ENCODE results near the gene POP4. TPM values are rescaled to one million over a fixed set of nuclear protein-coding genes. Genes with fewer than 3 reads are reported as not detected.

POP4 gene
- total and polyA plus RNA-seq, 2 of the 8 experiments (the other 6 are each of a cell fraction or from before 2014, with no cell fraction given), result 29.1 to 41.5 TPM

GRCh38 chr19:29578349-29578748 is 27.7 kb upstream of the POP4 start:
- POLR2A ChIA-PET (ENCODE audit: partially characterized antibody), result no interaction called here
- H2BK120ac ChIP-seq (replicated peaks; ENCODE audit: low read depth, low read length), result no peak overlapping the region
- TF ChIP-seq RBBP5 (IDR thresholded peaks at IDR 0.05; ENCODE audit: borderline replicate concordance, low read depth, low read length), result no peak
- TF ChIP-seq SIN3A (conservative IDR thresholded peaks at IDR 0.05 in 1 of 2, IDR thresholded peaks at IDR 0.05 in 1 of 2; ENCODE audit: low read depth in 1 of 2, low read length in 2 of 2), result no peak
- TF ChIP-seq NANOG (IDR thresholded peaks at IDR 0.05; ENCODE audit: insufficient read depth, low read depth, low read length, poor library complexity, severe bottlenecking), result no peak
- TF ChIP-seq CHD2 (IDR thresholded peaks at IDR 0.05; ENCODE audit: low read length), result no peak
- no peak for TF ChIP-seq EP300 (IDR thresholded peaks at IDR 0.05; ENCODE audit: borderline replicate concordance in 1 of 2, low read depth in 2 of 2, low read length in 2 of 2)
- no peak for TF ChIP-seq RFX5 (IDR thresholded peaks at IDR 0.05; ENCODE audit: borderline replicate concordance, low read depth, low read length)
- no peak for TF ChIP-seq POLR2AphosphoS5 (IDR thresholded peaks at IDR 0.05; ENCODE audit: low read depth, low read length)
- TF ChIP-seq SUZ12 (IDR thresholded peaks at IDR 0.05; ENCODE audit: low read length), result no peak
- no peak for TF ChIP-seq HDAC2 (IDR thresholded peaks at IDR 0.05; ENCODE audit: borderline replicate concordance in 1 of 2, low read depth in 2 of 2, low read length in 2 of 2)

More at GRCh38 chr19:29578349-29578748, 27.7 kb upstream of the POP4 start:
- Histone ChIP-seq H3K9me3 (ENCODE audit: insufficient read depth in 2 of 2, low read depth in 1 of 2, low read length in 1 of 2) (no peaks in the 10 kb centered on the region), H3K79me2 (ENCODE audit: control insufficient read depth in 1 of 2, insufficient read depth in 2 of 2, low read length in 2 of 2) (no peaks in the 10 kb centered on the region), H3K56ac (replicated peaks; ENCODE audit: insufficient read length, low read depth, low read length) (no peak overlapping the region), H3K4me3 (ENCODE audit: extremely low read depth in 1 of 4, insufficient read depth in 2 of 4, low read depth in 3 of 4, low read length in 4 of 4) (no peak overlapping the region), H3K9ac (replicated peaks in 1 of 4; ENCODE audit: extremely low read depth in 1 of 4, low read depth in 3 of 4, low read length in 3 of 4) (no peak overlapping the region), H2BK20ac (ENCODE audit: low read length) (no peak overlapping the region), H4K20me1 (replicated peaks in 1 of 2; ENCODE audit: control insufficient read depth in 1 of 2, insufficient read depth in 2 of 2, low read length in 2 of 2) (no peaks in the 10 kb centered on the region), H3K4ac (replicated peaks; ENCODE audit: insufficient read length, low read depth, low read length) (no peak overlapping the region), H2BK15ac (ENCODE audit: low read length) (no peak overlapping the region), H3K27me3 (replicated peaks in 1 of 4; ENCODE audit: control insufficient read depth in 3 of 4, extremely low read depth in 1 of 4, insufficient read depth in 3 of 4, low read length in 3 of 4) (peaks cover 0 to 3% (median 1%) of the 10 kb centered on the region in 4 experiments; a peak in 3 of 7 replicates), H2BK12ac (ENCODE audit: low read depth, low read length) (no peak overlapping the region), H4K91ac (replicated peaks; ENCODE audit: insufficient read length, low read length) (no peak overlapping the region), H4K8ac (ENCODE audit: extremely low read depth, insufficient read depth, low read length) (no peak overlapping the region), H4K5ac (ENCODE audit: insufficient read length, low read depth, low read length) (no peak overlapping the region), H3K79me1 (ENCODE audit: low read depth, low read length) (no peaks in the 10 kb centered on the region), H3K27ac (ENCODE audit: low read depth, low read length) (no peak overlapping the region), H3K14ac (ENCODE audit: insufficient read length) (no peak overlapping the region), H3K36me3 (ENCODE audit: control insufficient read depth in 2 of 4, insufficient read depth in 4 of 4, low read length in 3 of 4) (no peaks in the 10 kb centered on the region), H3K23ac (ENCODE audit: insufficient read length) (no peak overlapping the region), H2AK5ac (ENCODE audit: low read depth, low read length) (no peak overlapping the region), H2BK5ac (ENCODE audit: low read depth, low read length) (no peak overlapping the region), H3K4me1 (replicated peaks in 1 of 4; ENCODE audit: control insufficient read depth in 3 of 4, insufficient read depth in 4 of 4, low read length in 3 of 4) (peaks cover 2 to 6% (median 4%) of the 10 kb centered on the region in 4 experiments; a peak in 4 of 7 replicates), H2AFZ (ENCODE audit: low read length) (no peak overlapping the region), H3K4me2 (ENCODE audit: insufficient read depth in 1 of 2, low read depth in 2 of 2, low read length in 2 of 2) (no peak overlapping the region), H3K23me2 (ENCODE audit: low read depth, low read length) (no peaks in the 10 kb centered on the region), H3K18ac (ENCODE audit: extremely low read depth, low read length) (no peak overlapping the region)
- CTCF ChIA-PET (ENCODE audit: partially characterized antibody), result interaction anchor here (1.3 kb wide), 1 partner anchor 10 kb away, joined by 3 read pairs; no protein-coding TSS in a partner anchor
- FAIRE-seq (no peak), DNase-seq (ENCODE audit: low read depth in 1 of 2, low spot score in 2 of 2) (no peak)
- 76% methylated on average over 8 of the region's 8 CpGs; no CpG with 5 or more reads in 1 of the 2 experiments for WGBS, 2 experiments (ENCODE audit: extremely low coverage in 1 of 2, insufficient coverage in 1 of 2, insufficient read length in 1 of 2, insufficient replicate concordance in 2 of 2, low coverage in 1 of 2, low lambda C conversion rate in 2 of 2, missing lambda C conversion rate in 1 of 2)
